ENCODE measurements around the gene TAOK1.

TAOK1 gene

DNA sequence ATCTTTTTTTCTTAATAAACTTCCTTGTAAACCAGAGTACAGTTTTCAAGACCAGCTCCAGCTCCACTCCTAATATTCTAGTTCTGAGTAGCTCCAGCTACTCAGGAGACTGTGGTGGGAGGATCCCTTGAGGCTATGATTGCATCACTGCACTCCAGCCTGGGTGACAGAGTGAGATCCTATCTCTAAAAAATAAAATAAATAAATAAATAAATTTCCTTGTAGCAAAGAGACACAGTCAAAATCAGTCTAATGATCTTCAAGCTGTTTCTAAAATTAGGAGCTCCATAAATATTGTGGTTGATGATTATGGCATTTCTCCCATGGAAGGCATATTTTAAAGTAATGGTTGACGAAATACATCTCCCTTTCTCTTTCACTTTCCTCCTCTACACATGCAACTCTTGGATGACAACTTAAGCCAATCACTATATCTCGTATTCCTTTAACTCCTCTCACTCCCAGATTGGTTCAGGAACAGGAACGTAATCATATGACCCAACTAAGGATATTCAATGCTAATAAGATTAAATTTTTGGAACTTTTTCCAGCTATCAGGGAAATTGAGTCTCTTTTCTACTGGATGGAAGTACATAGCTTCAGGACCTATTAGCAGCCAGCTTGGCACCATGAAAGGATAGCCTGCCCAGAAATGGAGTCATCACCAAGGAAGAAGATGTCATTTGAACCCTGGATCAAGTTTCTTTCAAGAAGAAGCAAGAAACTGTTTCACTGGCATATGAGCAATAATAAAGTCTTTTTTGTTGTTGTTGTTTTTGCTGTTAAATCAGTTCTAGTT is 42.1 kb upstream of the TAOK1 start:
- TF ChIP-seq CTCF (IDR thresholded peaks at IDR 0.05; ENCODE audit: low read length, missing control alignments), result no peak
- H3K4me3 ChIP-seq (replicated peaks; ENCODE audit: low read depth, low read length), result peak overlapping the region; percentile 13

GRCh38 chr17:29349409-29349808 is 40.8 kb upstream of the TAOK1 start:
- TF ChIP-seq CTCF (IDR thresholded peaks at IDR 0.05; ENCODE audit: low read length, missing control alignments), result no peak
- H3K4me3 ChIP-seq (replicated peaks; ENCODE audit: low read depth, low read length), result no peak overlapping the region
- DNase-seq (ENCODE audit: low read depth), result peak; percentile 13

More for the DNA sequence above, 42.1 kb upstream of the TAOK1 start:
- peak; percentile 54 for DNase-seq (ENCODE audit: low read depth)

- DNase-seq (ENCODE audit: low read depth), result no peak
- H3K4me3 ChIP-seq (replicated peaks; ENCODE audit: low read depth, low read length), result no peak overlapping the region
- TF ChIP-seq CTCF (IDR thresholded peaks at IDR 0.05; ENCODE audit: low read length, missing control alignments), result no peak
These were observed 38.0 kb upstream of the TAOK1 start for GRCh38 chr17:29352146-29352545.

DNA sequence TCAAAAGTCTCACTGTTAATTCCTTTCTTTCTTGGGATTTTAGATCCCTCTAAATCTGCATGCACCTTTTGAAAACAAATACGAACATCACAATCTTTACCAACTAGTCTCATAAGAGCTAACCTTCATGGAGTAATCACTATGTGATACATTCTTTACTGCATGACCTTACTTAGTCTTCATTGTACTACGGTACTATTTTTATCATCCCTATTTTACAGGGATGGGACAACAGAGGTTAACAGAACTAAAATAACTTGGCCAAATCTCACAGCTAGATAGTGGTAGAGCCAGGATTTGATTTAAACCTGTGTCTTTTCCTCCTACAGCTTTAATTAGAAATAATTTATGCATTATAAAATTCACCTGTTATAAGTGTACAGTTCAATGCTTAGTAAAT is 32.9 kb upstream of the TAOK1 start:
- no peak for DNase-seq (ENCODE audit: low read depth)
- no peak overlapping the region for H3K4me3 ChIP-seq (replicated peaks; ENCODE audit: low read depth, low read length)
- TF ChIP-seq CTCF (IDR thresholded peaks at IDR 0.05; ENCODE audit: low read length, missing control alignments), result no peak

- no peak overlapping the region for H3K4me3 ChIP-seq (replicated peaks; ENCODE audit: low read depth, low read length)
- TF ChIP-seq CTCF (IDR thresholded peaks at IDR 0.05; ENCODE audit: low read length, missing control alignments), result no peak
- no peak for DNase-seq (ENCODE audit: low read depth)
These were observed 32.3 kb upstream of the TAOK1 start for GRCh38 chr17:29357821-29358232.

DNA sequence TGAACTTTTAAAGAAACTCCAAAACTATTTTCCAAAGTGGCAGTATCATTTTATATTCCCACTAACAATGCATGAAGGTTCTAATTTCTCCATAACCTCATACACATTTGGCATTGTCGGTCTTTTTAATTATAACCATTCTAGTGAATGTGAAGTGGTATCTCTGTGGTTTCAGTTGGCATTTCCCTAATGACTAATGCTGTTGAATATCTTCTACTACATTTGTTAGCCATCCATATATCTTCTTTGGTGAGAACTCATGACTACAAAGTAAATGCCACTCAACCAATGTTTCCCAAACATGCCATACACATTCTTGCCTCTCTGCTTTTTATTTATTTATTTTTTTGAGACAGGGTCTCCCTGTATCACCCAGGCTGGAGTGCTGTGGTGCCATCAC is 31.7 kb upstream of the TAOK1 start:
- DNase-seq (ENCODE audit: low read depth), result no peak
- TF ChIP-seq CTCF (IDR thresholded peaks at IDR 0.05; ENCODE audit: low read length, missing control alignments), result no peak
- H3K4me3 ChIP-seq (replicated peaks; ENCODE audit: low read depth, low read length), result no peak overlapping the region

DNA sequence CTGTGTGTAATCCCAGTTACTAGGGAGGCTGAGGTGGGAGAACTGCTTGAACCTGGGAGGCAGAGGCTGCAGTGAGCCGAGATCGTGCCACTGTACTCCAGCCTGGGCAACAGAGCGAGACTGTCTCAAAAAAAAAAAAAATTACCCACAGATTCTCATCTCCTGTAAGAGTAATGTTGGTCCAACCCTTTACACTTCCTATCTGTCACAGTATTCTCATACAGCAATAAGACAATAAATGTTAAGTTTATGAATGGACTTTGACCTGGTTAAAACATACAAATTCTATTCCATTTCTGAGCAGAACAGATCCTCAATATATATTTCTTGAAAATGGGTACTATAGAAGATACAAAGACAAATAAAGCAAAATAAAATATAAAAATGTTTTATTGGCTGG is 30.4 kb upstream of the TAOK1 start:
- no peak overlapping the region for H3K4me3 ChIP-seq (replicated peaks; ENCODE audit: low read depth, low read length)
- TF ChIP-seq CTCF (IDR thresholded peaks at IDR 0.05; ENCODE audit: low read length, missing control alignments), result no peak
- no peak for DNase-seq (ENCODE audit: low read depth)

All from fibroblast of pulmonary artery (primary cell).